Mucosa of stomach (tissue), 1 donor: ENCODE results near the gene LGR6.

Experiments used
- H3K27me3 ChIP-seq: one replicate; pipeline ENCODE4 v1.7.0; 2013; ENCODE audit warnings: mild to moderate bottlenecking, low read length; ENCODE audit not compliant: control insufficient read depth, insufficient read depth
- H3K36me3 ChIP-seq: one replicate; pipeline ENCODE4 v1.7.0; 2013; ENCODE audit warnings: low read length; ENCODE audit not compliant: control insufficient read depth, insufficient read depth
- H3K4me1 ChIP-seq: one replicate; pipeline ENCODE4 v1.7.0; 2013; ENCODE audit warnings: mild to moderate bottlenecking, low read length; ENCODE audit not compliant: control insufficient read depth, insufficient read depth
- H3K4me3 ChIP-seq: one replicate; pipeline ENCODE4 v1.7.0; 2013; ENCODE audit warnings: low read length
- H3K9ac ChIP-seq: one replicate; pipeline ENCODE4 v1.7.0; 2013; ENCODE audit warnings: mild to moderate bottlenecking, low read length, moderate library complexity
- H3K9me3 ChIP-seq: one replicate; pipeline ENCODE4 v1.7.0; 2013; ENCODE audit warnings: mild to moderate bottlenecking, low read length, moderate library complexity; ENCODE audit not compliant: control insufficient read depth
- donor health status: Pancreatic carcinoma.

LGR6 gene

GRCh38 chr1:202263628-202264027, 70.0 kb downstream of the LGR6 start:
- no peak overlapping the region for H3K9ac ChIP-seq
- no peaks in the 10 kb centered on the region for H3K36me3 ChIP-seq
- H3K27me3 ChIP-seq: peaks cover 10% of the 10 kb centered on the region
- H3K4me3 ChIP-seq: no peak overlapping the region
- H3K4me1 ChIP-seq: no peaks in the 10 kb centered on the region
- H3K9me3 ChIP-seq: no peaks in the 10 kb centered on the region

GRCh38 chr1:202264300-202264699, 70.7 kb downstream of the LGR6 start:
- Histone ChIP-seq H3K4me1 (no peaks in the 10 kb centered on the region), H3K4me3 (no peak overlapping the region), H3K27me3 (peaks cover 10% of the 10 kb centered on the region), H3K9me3 (no peaks in the 10 kb centered on the region), H3K9ac (no peak overlapping the region), H3K36me3 (no peaks in the 10 kb centered on the region)

GRCh38 chr1:202264726-202265125, 71.1 kb downstream of the LGR6 start:
- Histone ChIP-seq H3K36me3 (no peaks in the 10 kb centered on the region), H3K9me3 (no peaks in the 10 kb centered on the region), H3K4me3 (no peak overlapping the region), H3K27me3 (peaks cover 10% of the 10 kb centered on the region), H3K4me1 (no peaks in the 10 kb centered on the region), H3K9ac (no peak overlapping the region)

GRCh38 chr1:202266061-202266765, 72.6 kb downstream of the LGR6 start:
- Histone ChIP-seq H3K4me3 (no peak overlapping the region), H3K36me3 (no peaks in the 10 kb centered on the region), H3K9ac (no peak overlapping the region), H3K27me3 (peaks cover 10% of the 10 kb centered on the region), H3K4me1 (no peaks in the 10 kb centered on the region), H3K9me3 (no peaks in the 10 kb centered on the region)

- Histone ChIP-seq H3K9ac (no peak overlapping the region), H3K9me3 (no peaks in the 10 kb centered on the region), H3K27me3 (peaks cover 10% of the 10 kb centered on the region), H3K4me3 (no peak overlapping the region), H3K4me1 (no peaks in the 10 kb centered on the region), H3K36me3 (no peaks in the 10 kb centered on the region)
These were observed 74.4 kb downstream of the LGR6 start for GRCh38 chr1:202268032-202268431.

- no peak overlapping the region for H3K4me3 ChIP-seq
- H3K4me1 ChIP-seq: no peaks in the 10 kb centered on the region
- H3K9me3 ChIP-seq: no peaks in the 10 kb centered on the region
- peaks cover 6% of the 10 kb centered on the region for H3K27me3 ChIP-seq
- no peak overlapping the region for H3K9ac ChIP-seq
- no peaks in the 10 kb centered on the region for H3K36me3 ChIP-seq
These were observed 75.2 kb downstream of the LGR6 start for GRCh38 chr1:202268817-202269216.

GRCh38 chr1:202270871-202271326, 77.3 kb downstream of the LGR6 start:
- Histone ChIP-seq H3K27me3 (no peaks in the 10 kb centered on the region), H3K9ac (no peak overlapping the region), H3K4me1 (no peaks in the 10 kb centered on the region), H3K36me3 (no peaks in the 10 kb centered on the region), H3K9me3 (no peaks in the 10 kb centered on the region), H3K4me3 (no peak overlapping the region)

- Histone ChIP-seq H3K9me3 (no peaks in the 10 kb centered on the region), H3K4me1 (no peaks in the 10 kb centered on the region), H3K4me3 (no peak overlapping the region), H3K27me3 (no peaks in the 10 kb centered on the region), H3K9ac (no peak overlapping the region), H3K36me3 (no peaks in the 10 kb centered on the region)
These were observed 78.7 kb downstream of the LGR6 start for GRCh38 chr1:202272103-202272845.

- Histone ChIP-seq H3K36me3 (no peaks in the 10 kb centered on the region), H3K9me3 (no peaks in the 10 kb centered on the region), H3K27me3 (no peaks in the 10 kb centered on the region), H3K9ac (no peak overlapping the region), H3K4me3 (no peak overlapping the region), H3K4me1 (no peaks in the 10 kb centered on the region)
These were observed 81.0 kb downstream of the LGR6 start for GRCh38 chr1:202274611-202275010.

- no peaks in the 10 kb centered on the region for H3K9me3 ChIP-seq
- H3K4me1 ChIP-seq: no peaks in the 10 kb centered on the region
- H3K4me3 ChIP-seq: no peak overlapping the region
- H3K9ac ChIP-seq: no peak overlapping the region
- no peaks in the 10 kb centered on the region for H3K36me3 ChIP-seq
- H3K27me3 ChIP-seq: no peaks in the 10 kb centered on the region
These were observed 81.6 kb downstream of the LGR6 start for GRCh38 chr1:202275061-202275770.

GRCh38 chr1:202276081-202276715, 82.6 kb downstream of the LGR6 start:
- Histone ChIP-seq H3K9ac (no peak overlapping the region), H3K4me1 (no peaks in the 10 kb centered on the region), H3K9me3 (no peaks in the 10 kb centered on the region), H3K27me3 (no peaks in the 10 kb centered on the region), H3K36me3 (no peaks in the 10 kb centered on the region), H3K4me3 (no peak overlapping the region)

GRCh38 chr1:202276920-202277319, 83.3 kb downstream of the LGR6 start:
- H3K36me3 ChIP-seq: no peaks in the 10 kb centered on the region
- H3K9ac ChIP-seq: no peak overlapping the region
- H3K4me1 ChIP-seq: no peaks in the 10 kb centered on the region

More at GRCh38 chr1:202276920-202277319, 83.3 kb downstream of the LGR6 start:
- Histone ChIP-seq H3K9me3 (no peaks in the 10 kb centered on the region), H3K4me3 (no peak overlapping the region), H3K27me3 (no peaks in the 10 kb centered on the region)
